GM19468 (cell line): ENCODE results near the gene ATP6V0A1.
"Not testable (repeated sequence)": the region's sequence is repeated elsewhere in the genome, so short reads cannot be mapped to it uniquely, and the experiment has no call there.

Source experiments
- ATAC-seq: cut with Tn5 transposase; IDR thresholded peaks from one replicate; pipeline ENCODE4 v1.9.1; 2021; ENCODE audit warnings: mild to moderate bottlenecking, moderate library complexity, moderate number of reproducible peaks; ENCODE audit not compliant: unreplicated experiment; ENCODE audit errors: extremely low read depth

Gene ATP6V0A1

DNA sequence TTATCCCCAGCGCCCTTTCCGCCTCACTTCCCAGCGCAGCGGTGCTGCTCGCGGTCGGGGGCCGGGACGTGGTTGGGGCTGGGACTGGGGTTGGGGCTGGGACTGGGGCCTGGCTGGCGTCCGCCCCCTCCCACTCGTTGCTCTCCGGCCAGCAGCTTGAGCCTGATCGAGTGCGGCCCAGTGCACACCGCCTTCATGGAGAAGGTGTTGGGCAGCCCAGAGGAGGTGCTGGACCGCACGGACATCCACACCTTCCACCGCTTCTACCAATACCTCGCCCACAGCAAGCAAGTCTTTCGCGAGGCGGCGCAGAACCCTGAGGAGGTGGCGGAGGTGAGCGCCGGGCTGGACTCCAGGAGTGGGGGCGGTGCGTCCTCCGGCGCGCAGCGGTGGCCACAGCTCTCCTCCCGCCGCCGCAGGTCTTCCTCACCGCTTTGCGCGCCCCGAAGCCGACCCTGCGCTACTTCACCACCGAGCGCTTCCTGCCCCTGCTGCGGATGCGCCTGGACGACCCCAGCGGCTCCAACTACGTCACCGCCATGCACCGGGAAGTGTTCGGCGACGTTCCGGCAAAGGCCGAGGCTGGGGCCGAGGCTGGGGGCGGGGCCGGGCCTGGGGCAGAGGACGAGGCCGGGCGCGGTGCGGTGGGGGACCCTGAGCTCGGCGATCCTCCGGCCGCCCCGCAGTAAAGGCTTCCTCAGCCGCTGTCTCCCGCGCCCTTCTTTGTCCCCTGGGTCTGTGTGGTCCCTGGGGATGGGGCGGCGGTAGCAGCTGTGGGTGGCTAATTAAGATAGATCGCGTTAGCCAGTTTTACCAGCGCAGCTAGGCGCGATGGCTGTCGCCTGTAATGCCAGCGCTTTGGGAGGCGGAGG lies 95.8 kb downstream of the ATP6V0A1 start:
- ATAC-seq: no peak

DNA sequence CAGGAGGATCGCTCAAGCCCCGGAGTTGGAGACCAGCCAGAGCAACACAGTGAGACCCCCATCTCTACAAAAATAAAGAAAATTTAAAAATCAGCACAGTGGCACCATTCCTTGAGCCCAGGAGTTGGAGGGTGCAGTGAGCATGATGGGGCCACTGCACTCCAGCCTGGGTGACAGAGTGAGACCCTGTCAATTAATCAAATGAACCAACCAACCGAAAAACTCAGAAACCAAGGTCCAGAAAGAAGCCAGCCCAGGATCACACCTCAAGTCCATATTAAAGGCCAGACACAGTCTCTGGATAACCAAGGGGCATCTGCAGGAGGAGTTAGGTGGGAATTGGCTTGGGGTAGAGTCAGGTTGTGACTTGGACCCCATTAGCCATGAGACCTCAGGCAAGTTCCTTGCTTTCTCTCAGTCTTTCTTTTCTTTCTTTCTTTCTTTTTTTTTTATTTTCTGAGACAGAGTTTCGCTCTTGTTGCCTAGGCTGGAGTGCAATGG lies 96.5 kb downstream of the ATP6V0A1 start:
- no peak for ATAC-seq

DNA sequence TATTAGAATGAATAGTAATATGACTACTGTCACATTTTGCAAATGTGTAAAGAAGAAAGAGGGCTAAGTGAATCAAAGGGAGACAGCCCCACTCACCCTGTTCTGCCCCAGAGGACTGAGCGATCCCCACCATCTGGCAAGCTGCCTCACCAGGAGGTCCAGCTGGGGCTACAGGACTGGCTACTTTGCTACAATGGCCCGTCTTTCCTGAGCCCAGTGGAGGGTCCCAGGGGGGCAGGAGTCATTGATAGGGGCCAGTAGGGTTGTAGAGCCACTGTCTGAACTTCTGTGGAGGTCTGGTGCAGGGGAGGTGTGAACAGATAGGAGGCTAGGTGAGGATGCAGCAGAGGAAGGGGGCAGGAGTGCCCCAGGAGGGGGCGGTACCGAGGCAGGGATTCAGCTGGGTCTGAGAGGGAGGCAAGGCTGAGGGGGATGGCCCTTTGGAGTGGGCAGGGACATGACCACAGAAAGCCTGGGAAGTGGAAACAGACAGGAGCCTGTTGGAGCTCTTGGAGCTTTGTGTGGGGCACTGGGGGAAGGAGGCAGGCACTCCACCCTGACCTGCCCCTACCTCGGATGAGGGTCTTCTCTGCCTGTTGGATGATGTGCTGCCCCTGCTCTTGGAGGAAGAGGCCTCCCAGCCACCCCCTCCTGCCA lies 97.4 kb downstream of the ATP6V0A1 start:
- ATAC-seq: not testable (repeated sequence)

DNA sequence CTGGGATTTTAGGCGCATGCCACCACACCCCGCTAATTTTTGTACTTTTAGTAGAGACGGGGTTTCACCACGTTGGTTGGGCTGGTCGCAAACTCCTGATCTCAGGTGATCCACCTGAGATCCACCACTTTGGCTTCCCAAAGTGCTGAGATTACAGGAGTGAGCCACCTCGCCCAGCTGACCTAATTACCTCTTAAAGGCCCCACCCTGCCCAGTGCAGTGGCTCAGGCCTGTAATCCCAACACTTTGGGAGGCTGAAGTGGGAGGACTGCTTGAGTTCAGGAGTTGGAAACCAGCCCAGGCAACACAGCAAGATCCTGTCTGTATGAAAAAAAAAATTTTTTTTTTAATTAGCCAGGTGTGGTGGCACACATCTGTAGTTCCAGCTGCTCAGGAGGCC lies 100.4 kb downstream of the ATP6V0A1 start:
- ATAC-seq: no peak

DNA sequence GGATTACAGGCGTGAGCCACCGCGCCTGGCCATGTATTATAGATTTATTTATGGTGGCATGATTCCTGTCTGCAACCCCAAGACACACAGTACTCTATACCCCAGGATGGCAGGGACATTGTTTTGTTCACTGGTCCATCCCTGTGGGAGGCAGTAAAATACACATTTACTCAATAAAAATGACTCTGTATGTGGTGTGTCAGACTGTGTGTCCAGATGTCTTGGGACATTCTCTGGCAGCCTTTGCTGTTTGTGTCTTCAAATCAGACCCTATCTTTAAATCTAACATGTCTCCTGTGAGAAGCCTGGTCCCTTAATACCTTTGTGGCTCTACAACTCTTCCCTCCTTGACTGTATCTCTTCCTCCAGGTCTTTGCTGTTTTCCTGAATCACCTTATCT lies 101.6 kb downstream of the ATP6V0A1 start:
- ATAC-seq: no peak

DNA sequence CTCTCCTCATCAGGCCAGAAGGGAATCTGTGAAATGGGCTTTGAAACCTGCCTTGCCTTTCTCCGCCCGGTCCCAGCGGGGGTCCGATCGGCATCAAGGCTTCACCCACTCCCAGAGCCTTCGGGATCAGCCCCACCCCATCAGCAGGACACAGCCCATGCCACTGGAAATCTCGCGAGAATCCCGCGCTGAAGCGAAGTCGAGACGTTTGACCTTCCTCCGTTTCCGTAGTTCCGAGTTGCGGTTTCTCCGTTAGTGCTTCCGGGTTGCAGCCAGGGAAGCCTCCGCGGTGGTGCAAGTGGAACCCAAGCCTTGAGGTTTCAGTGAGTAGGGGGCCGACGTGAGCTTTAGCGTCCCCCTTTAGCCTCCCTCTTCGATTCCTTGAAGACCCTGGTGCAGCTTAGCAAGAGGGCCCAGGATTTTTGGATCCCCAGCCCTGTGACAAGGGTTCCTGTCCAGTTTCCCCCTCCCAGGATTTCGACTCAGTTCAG lies 103.3 kb downstream of the ATP6V0A1 start, which contains the start of gene COASY:
TSS of gene COASY (plus strand) at position 252 of the 491 bp plus-strand sequence. CDS start 475 bp downstream, outside the sequence.
- no peak for ATAC-seq

DNA sequence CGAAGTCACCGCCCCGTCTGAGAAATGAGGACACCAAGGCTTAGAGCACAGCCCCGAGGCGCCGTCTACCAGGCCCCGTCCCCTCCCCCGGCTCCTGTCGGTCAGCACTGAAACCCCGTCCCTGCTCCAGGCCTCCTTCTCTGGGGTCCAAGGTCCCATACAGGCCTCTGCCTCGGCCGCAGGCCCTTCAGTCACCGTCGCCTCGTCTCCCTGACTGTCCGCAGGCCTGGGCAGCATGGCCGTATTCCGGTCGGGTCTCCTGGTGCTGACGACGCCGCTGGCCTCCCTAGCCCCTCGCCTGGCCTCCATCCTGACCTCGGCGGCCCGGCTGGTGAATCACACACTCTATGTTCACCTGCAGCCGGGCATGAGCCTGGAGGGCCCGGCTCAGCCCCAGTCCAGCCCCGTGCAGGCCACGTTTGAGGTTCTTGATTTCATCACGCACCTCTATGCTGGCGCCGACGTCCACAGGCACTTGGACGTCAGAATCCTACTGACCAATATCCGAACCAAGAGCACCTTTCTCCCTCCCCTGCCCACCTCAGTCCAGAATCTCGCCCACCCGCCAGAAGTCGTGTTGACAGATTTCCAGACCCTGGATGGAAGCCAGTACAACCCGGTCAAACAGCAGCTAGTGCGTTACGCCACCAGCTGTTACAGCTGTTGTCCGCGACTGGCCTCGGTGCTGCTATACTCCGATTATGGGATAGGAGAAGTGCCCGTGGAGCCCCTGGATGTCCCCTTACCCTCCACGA lies 103.9 kb downstream of the ATP6V0A1 start:
- no peak for ATAC-seq

DNA sequence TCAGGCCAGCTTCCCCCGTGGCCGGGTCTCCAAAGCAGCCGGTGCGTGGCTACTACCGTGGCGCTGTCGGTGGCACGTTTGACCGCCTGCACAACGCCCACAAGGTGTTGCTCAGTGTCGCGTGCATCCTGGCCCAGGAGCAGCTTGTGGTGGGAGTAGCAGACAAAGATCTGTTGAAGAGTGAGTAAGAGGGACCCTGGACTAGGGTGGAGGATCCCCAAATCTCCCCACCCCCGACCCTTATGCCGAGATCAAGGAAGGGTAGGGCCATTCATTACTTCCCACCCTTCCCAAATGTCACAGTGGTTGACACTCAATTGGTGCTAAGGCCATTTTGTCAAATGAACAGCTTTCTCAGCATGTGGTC lies 104.4 kb downstream of the ATP6V0A1 start:
- no peak for ATAC-seq

DNA sequence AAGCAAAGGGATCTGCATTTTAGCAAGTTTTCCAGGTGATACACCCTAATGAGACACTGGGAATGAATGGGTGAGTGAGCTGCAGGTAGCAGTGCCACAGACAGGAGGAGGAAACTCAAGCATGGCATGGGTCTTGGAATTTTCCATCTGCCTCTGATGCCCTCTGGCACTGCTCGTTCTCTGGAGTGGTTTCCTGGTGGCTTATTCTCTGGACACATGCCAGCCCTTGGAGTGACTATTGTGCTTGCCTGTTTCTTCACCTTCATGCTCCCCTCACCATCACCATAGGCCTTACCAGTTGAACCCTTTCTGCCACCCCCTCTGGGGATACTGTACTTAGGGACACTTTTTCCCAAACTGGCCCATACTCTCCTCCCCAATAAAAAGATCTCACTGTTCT lies 104.9 kb downstream of the ATP6V0A1 start:
- no peak for ATAC-seq

DNA sequence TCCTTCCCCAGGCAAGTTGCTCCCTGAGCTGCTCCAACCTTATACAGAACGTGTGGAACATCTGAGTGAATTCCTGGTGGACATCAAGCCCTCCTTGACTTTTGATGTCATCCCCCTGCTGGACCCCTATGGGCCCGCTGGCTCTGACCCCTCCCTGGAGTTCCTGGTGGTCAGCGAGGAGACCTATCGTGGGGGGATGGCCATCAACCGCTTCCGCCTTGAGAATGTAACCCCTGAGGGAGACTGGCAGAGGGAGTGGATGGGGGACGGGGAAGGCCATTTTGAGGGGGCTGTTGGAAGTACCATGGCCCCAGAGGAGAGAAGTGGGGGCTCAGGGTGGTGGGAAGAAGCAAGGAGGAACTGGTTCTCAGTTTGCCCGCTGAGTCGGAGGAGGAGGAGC lies 105.3 kb downstream of the ATP6V0A1 start:
- ATAC-seq: no peak

DNA sequence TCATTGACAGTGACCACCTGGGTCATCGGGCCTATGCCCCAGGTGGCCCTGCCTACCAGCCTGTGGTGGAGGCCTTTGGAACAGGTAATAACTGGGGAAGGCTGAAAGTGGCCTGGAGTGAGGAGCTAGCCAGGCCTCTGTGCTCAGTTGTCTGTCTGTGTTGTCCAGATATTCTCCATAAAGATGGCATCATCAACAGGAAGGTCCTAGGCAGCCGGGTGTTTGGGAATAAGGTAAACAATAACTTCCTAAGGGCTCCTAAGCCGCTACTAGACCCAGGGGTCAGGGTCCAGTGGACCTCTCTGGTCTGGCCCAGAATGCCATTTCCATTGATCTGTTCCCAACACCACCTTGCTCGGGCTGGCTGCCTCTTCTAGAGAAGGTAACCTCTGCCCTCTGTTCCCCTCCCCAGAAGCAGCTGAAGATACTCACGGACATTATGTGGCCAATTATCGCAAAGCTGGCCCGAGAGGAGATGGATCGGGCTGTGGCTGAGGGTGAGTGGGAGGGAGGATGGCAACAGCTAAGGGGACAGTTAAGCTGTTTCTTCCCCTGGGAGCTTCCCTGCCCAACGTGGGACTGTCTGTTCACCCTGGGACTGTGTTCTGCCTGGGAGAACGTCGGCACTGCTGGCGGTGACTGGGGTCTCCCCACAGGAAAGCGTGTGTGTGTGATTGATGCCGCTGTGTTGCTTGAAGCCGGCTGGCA lies 106.3 kb downstream of the ATP6V0A1 start:
- ATAC-seq: no peak

DNA sequence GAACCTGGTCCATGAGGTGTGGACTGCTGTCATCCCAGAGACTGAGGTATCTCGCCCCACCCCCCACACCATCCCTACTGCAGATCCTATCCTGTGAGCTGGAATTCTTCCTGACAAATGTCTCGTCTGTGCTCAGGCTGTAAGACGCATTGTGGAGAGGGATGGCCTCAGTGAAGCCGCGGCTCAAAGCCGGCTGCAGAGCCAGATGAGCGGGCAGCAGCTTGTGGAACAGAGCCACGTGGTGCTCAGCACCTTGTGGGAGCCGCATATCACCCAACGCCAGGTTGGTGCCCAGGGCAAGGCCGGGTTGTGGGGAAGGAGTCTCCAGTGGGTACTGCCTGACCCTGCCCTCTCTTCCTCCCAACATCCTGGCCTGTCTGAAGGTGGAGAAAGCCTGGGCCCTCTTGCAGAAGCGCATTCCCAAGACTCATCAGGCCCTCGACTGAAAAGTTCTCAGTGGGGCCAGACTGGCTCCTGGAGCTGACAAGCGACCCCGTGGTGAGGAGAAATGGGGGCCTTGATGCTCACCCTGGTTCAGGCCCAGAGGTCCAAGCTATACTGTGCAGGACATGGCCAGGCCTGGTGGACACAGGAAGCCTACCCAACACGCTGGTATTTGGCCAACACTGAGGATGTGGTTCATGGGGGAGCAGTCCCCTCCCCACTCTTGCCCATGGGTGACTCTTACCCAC lies 107.0 kb downstream of the ATP6V0A1 start:
- no peak for ATAC-seq

DNA sequence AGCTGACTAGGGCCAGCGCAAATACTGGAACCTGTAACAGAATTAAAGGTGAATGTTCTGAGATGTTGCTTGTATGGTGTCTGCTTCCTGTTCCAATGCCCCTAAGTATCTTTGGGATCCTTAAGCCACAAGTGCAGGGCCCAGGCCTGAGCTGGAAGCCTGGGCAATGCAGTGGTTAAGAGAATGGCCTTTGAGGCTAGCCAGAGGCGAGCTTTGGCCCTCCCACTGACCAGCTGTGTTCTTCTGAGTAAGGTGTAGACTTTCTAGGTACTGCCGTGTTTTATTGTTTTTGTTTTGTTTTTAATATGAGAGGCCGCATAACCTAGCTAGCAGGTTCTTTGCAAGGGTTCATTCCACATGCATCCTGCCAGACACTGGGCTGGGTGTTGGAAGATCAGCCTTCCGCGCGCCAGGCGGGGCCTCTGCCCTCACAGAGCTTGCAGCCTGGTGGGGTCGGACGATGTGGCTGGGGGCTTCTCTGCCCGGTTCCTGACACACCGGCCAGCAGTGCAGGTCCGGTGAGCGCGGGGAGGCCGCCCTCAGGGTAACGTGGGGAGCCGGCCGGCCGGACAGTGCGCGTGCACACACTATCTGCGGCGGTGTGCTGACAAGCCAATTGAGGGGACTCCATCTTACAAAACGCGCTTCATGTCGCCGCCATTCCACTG lies 107.7 kb downstream of the ATP6V0A1 start:
- ATAC-seq: no peak

DNA sequence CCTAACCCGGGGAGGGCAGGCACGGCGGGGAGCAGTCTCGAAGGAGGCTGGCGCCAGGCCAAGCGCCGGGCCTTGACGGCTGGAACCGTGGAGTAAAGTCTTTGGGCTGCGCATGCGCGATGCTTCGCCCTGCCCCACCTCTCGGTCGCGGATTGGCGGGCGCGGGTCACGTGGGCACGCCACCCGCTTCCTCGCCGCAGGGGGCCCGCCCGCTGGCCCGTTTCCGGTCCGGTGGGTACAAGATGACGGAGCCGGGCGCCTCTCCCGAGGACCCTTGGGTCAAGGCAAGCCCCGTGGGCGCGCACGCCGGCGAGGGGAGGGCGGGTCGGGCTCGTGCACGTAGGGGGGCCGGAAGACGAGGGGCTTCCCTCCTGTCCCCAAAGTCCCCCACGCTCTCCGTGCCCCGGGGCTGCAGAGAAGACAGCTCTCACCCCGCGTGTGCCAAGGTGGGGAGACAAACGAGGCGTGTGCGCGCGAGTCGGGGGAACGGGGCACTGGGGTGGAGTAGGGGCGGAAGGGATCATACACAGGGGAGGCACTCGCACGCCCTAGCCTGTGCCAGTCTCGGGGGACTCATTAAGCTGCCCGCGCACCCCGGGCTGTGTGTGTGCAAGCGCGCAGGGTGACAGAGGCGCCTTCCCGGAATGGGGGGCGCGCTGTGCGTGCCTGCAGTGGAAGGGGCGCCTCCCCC lies 108.3 kb downstream of the ATP6V0A1 start, which contains the start of gene MLX:
TSS of gene MLX (plus strand) at position 218 of the 691 bp plus-strand sequence. CDS start at position 243, 25 bp downstream.
- ATAC-seq: peak; percentile 19

DNA sequence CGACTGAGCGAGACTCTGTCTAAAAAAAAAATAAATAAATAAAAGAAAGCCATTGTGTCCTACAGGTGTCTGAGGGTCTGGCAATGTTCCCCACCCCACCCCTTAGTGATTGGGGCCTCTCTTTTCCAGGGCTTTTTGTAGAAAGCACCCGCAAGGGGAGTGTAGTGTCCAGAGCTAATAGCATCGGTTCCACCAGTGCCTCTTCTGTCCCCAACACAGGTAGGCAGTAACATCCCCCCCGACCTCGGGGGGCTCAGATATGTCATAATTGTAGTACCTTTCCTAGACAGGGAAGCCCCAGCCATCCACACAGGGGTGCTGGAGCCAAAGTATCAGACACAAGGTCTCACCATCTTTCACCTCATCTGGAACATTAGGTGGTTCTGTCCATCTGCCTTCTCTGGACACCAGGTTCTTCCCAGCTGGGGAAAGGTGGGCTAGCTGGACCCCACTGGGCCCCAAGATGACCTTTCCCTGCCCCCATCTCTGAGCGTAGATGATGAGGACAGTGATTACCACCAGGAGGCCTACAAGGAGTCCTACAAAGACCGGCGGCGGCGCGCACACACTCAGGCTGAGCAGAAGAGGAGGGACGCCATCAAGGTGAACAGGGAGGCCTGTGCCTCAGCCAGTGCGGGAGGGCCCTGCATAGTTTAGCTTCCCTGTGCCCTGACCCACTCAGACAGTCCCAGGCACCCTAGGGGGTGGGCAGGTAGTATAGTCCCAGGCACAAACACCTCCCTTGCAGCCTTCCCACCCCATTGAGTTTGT lies 109.8 kb downstream of the ATP6V0A1 start:
- no peak for ATAC-seq

DNA sequence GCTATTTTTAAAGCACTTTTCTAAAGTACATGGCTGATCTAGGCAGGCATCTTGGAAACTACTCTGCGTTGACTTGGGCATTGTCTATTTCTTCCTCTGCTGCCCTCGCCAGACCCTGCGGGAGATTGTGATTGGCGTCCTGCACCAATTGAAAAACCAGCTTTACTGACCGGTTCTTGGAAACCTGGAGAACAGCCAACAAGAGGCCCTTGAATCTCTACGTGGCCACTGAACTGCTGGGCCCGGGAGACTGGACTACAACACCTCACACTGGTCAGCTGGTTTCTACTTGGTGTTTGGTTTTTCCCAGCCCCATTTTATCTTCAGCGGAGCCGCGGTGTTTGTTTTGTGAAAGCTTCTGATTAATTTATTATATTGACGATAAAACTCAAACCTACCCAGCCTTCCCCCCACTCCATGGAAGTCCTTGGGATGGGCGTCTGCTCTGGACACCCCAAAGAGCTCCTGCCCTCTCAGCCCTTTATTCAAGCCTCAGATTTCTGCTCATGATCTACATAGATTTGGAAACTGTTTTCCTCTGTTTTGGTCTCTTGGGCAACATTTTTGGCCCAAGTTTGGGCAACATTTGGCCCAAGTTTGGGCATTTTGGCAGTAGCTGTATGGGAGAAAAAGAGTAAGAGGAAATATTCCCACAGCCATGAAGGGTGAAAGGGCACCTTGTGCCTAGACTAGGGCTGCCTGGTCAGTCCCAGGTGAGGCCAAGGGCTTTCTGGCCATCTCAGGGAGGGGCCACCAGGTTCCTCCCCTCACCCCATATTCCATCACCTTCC lies 113.0 kb downstream of the ATP6V0A1 start:
- no peak for ATAC-seq
